ENCODE data around the gene PTPRN2.

Gene PTPRN2

GRCh38 chr7:157662110-157662791 is 925.4 kb downstream of the PTPRN2 start:
- no peak for DNase-seq (ENCODE audit: low read depth)

- DNase-seq (ENCODE audit: low read depth): no peak
These were observed 926.0 kb downstream of the PTPRN2 start for GRCh38 chr7:157661611-157661975.

GRCh38 chr7:157660971-157661610 is 926.5 kb downstream of the PTPRN2 start:
- DNase-seq (ENCODE audit: low read depth): no peak

GRCh38 chr7:157658851-157659412 is 928.7 kb downstream of the PTPRN2 start:
- DNase-seq (ENCODE audit: low read depth): no peak

- no peak for DNase-seq (ENCODE audit: low read depth)
These were observed 929.6 kb downstream of the PTPRN2 start for GRCh38 chr7:157657741-157658740.

DNA sequence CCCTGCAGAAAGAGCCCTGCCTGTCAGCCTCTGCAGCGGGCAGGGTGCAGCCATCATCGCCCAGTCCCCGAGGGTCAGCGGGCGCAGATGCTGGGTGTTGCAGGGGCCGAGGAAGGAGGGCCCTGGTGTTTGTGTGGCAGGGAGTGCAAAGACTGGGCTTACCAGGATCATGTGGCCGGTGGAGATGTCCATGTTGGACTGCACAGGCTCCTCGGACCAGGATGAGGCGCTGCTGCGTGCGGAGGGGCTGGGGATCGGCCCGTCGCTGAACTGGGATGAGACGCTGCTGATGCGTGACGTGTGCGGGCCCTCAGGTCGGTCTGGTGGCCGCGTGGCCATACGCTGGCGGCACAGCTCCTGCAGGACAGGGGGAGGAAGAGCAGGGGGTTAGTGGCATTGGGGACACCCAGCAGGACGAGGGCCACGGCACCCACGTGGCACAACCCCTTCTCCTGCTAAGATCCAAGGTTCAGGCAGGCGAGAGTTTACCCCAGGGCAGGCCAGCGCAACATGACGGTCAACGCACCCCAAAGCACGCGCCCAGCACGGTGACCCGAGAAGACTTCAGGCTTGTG is 931.3 kb downstream of the PTPRN2 start:
- no peak for DNase-seq (ENCODE audit: low read depth)

DNA sequence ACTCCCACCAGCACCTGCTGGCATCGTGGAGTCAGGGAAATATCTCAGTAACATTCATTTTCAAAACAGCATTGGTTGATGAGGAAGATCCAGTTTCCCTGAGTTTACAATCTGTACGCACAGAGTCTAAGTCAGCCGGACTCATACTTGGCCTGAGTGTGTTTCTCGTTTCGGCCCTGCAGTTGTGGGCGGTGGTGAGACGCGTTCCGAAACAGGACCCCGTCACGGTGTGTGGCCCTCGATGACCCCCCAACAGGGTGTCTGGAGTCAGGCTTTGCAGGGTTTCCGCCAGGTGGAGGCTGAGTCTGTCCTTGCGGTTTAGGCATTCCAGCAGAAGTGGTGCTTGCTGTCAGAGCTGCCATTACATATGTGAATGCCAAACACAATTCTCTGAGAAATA is 933.3 kb downstream of the PTPRN2 start:
- DNase-seq (ENCODE audit: low read depth): no peak

- DNase-seq (ENCODE audit: low read depth): no peak
These were observed 933.8 kb downstream of the PTPRN2 start for GRCh38 chr7:157653827-157654207.

DNA sequence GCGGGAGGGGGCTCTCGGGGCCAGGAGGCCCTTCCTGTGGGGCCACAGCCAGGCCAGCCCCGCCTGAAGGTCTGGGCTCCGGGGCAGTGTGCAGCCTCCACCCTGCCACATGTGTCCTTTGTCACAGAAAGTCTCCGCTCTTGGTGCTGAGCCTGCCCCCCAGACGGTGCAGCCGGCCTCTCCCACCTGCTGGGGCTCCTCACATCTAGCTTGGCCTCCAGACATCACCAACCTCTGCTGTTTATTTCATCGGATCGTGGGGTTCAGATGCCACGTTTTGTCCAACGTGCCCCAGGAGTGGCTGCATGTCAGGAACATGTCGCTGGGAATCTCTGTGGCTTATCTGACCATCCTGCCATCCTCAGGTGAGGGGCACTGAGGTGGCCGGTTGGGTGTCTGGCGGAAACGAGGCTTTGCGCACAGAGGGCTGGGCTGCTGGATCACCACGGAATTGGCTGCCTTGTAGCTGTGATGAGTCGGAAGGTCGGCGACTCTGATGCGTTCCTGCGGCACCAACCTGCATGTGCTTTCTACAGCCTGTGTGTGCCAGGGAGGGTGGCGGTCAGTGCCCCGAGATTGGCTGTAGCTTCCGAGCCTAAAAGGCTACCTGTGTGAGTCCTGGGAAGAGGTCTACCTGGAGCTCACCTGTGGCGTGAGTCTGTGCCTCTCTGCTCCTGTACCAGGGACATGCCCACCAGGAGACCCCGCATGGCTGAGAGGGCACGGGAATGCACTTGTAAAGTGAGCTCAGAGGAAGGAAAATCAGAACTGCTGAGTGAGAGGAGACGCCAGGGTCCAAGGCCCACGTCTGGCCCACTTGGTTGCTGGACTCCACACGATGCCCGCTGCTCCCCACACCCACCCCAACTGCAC is 934.4 kb downstream of the PTPRN2 start:
- DNase-seq (ENCODE audit: low read depth): no peak

DNA sequence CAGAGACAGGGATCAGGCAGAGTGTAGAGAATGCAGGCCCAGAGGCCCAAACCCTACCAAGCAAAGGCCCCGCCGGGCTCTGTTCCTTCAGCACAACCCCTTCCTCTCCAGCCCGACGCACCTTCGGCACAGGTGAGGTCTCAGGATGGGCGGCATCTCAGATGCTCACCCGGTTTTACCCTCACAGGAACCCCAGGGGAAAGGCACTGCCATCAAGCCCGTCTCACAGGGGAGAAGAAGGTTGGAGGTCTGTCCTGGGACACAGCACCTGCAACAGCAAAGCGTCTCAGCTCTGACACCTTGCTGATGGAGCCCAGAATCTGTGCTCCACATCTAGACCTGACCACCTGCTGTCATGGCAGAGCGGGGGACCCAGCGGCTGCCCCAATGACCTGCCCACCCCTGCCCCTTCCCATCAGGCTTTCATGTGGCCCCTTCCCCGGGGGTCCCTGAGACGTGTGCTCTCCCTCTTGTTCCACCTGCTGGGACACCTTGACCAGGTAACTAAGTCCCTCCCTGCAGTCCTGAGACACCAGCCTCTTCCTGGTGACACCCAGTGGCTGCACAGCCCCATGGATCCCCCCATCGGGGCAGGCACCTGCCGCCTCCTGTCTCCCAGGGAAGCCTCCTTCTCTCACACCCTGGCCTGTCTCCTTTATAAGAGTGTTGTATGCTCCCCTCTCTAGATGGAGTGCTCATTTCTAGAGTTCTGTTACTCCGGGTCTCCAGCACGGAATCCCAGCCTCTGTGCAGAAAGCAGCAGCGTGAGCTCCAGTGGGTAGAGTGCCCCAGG is 935.3 kb downstream of the PTPRN2 start:
- DNase-seq (ENCODE audit: low read depth): no peak

DNA sequence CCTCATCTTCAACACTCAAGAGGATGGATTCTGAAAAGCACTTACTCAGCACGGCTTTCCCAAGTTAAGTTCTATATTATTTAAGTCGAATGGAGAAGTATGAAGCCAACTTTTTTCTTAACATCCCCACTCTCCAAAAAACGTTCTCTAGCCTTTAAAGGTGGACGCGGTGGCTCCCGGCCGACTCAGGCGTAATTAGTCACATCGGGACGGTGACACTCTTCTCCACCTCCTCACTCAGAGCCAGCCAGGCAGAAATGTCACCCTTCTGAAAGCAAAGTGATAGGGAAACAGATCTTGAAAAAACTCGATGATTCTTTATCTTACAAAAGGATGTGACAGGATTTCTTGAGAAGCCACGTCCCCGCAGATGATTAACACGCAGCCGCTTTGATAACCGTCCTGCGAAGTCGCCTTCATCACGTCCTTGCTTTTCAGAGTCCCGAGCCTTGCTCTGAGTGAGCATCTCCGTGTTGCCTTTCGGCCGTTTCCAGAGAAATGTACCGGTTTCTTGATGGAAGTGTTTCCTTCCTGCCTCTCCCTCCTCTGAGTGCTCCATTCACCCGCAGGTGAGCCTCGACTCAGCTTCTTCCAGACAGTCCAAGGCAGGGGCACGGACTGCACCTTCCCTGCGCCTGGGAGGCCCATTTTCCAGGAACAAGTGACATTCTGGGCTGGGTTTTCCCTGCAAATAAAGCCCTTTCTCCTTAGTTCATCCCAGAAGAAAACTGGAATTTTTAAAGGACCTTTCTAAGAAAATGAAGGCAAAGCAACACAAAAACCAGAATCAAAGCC is 936.1 kb downstream of the PTPRN2 start:
- DNase-seq (ENCODE audit: low read depth): no peak

- no peak for DNase-seq (ENCODE audit: low read depth)
These were observed 936.8 kb downstream of the PTPRN2 start for GRCh38 chr7:157650801-157651200.

- DNase-seq (ENCODE audit: low read depth): no peak
These were observed 937.4 kb downstream of the PTPRN2 start for GRCh38 chr7:157650131-157650631.

DNA sequence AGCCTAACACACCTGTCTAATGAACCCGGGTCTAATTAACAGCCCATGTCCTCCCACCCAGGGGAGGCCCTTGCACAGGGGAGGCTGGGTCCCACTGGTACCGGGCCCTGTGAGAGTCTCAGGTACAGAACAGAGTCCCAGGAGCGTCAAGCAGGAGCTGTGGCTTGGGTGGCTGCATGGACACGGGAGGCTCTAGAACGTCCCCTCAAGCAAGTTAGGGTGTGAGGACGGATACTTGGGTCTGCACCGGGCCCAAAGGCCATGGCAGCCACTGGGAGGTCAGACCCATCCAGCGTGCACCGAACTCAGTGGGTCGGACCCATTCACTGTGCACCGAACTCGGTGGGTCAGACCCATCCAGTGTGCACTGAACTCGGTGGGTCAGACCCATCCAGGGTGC is 941.1 kb downstream of the PTPRN2 start:
- no peak for DNase-seq (ENCODE audit: low read depth)

DNA sequence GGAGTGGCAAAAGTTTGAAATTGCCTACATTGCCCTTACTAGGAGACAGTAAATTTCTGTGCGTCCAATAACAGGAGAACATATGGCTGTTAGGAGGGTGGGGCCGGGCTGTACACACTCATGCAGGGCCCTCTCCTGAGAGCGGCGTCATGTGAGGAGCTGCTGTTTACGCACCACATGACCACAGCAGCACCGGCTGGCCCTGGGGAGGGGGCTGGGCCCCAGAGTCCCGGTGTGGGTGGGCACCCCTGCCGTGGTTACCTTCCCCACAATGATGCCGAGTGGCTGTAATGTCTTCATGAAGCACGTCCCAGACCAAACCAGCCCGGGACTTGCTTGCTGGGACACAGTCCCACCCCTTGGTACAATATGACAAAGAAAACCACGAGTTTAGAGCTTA is 942.1 kb downstream of the PTPRN2 start:
- no peak for DNase-seq (ENCODE audit: low read depth)

DNA sequence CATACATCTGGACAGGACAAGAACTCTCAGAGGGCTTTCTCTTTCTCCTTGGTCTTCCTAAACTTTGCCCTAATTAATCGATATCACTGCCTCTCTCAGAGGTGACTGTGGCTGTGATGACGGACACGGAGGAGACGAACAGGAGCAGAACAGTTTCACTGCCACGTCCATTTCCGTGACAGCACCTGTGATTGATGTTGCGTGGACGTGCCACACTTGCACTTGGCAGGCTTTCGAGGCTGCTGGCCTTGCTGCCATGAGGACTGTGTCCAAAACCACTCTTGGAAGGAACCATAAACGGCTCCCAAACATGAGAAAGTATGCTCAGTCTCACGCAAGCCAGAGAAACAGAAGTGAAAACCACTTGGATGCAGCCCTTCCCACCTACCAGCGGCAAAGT is 942.7 kb downstream of the PTPRN2 start:
- no peak for DNase-seq (ENCODE audit: low read depth)

- no peak for DNase-seq (ENCODE audit: low read depth)
These were observed 944.1 kb downstream of the PTPRN2 start for GRCh38 chr7:157643525-157643970.

GRCh38 chr7:157641866-157642265 is 945.8 kb downstream of the PTPRN2 start:
- DNase-seq (ENCODE audit: low read depth): no peak

DNA sequence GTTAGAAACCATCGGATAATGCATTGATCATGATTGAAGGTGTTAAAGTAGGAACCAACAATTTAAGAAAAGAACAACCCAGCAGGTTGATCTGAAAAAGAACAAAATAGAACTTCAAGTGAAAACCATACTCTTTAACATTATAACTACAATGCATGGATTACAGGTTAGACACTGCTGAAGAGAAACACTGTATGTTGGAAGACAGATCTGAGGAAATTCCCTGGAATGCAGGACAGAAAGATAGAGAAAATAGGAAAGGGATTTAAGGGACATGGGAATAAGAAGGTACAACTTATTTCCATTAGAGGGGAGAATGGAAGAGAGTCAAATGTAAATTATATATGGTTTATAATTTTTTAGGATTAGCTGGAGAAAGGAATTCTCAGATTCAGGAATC is 947.5 kb downstream of the PTPRN2 start:
- no peak for DNase-seq (ENCODE audit: low read depth)
